Natural killer cell (primary cell): ENCODE data around the gene FGFRL1. TPM values are rescaled to one million over a fixed set of nuclear protein-coding genes. Genes with fewer than 3 reads are reported as not detected.

ENCODE experiments used
- ATAC-seq, 3 donors: fragments of 150-1000 bp in 2 of 3; fragments of 200-7000 bp in 1 of 3; cut with Tn5 transposase; 1 replicate in 1 of 3; 2 replicates in 2 of 3; pipeline ENCODE4 v1.10.0; 2021; ENCODE audit warnings: mild to moderate bottlenecking in 2 of 3, moderate library complexity in 2 of 3
- DNase-seq, 2 donors: peaks; one replicate each; pipeline versions ENCODE4 v3.0.0 to v3.0.0-alpha.2; 2013 to 2021; ENCODE audit warnings: mixed read lengths in 1 of 2
- H3K27ac ChIP-seq: one replicate; pipeline ENCODE4 v1.5.1; 2013; ENCODE audit warnings: mild to moderate bottlenecking, low read length
- H3K27me3 ChIP-seq: one replicate; pipeline ENCODE4 v1.6.1; 2013; ENCODE audit warnings: low read length; ENCODE audit not compliant: control insufficient read depth, insufficient read depth
- H3K36me3 ChIP-seq: one replicate; pipeline ENCODE4 v1.6.1; 2013; ENCODE audit warnings: low read length; ENCODE audit not compliant: control insufficient read depth, insufficient read depth
- H3K4me1 ChIP-seq: one replicate; pipeline ENCODE4 v1.6.1; 2013; ENCODE audit warnings: low read length; ENCODE audit not compliant: control insufficient read depth, insufficient read depth
- H3K4me3 ChIP-seq: one replicate; pipeline ENCODE4 v1.5.1; 2013; ENCODE audit warnings: low read length
- H3K9me3 ChIP-seq: one replicate; pipeline ENCODE4 v1.6.1; 2013; ENCODE audit warnings: low read length; ENCODE audit not compliant: control insufficient read depth, insufficient read depth
- H3K27ac Mint-ChIP-seq, 2 donors: one replicate each; pipeline ENCODE4 v1.8.0; 2022; ENCODE audit warnings: mild to moderate bottlenecking in 2 of 2, mixed read lengths in 2 of 2, moderate library complexity in 1 of 2
- H3K27me3 Mint-ChIP-seq, 2 donors: one replicate each; pipeline ENCODE4 v1.8.0; 2022; ENCODE audit warnings: low read depth in 2 of 2, mixed read lengths in 2 of 2
- H3K36me3 Mint-ChIP-seq: one replicate; pipeline ENCODE4 v1.8.0; 2022; ENCODE audit warnings: mixed read lengths
- H3K4me1 Mint-ChIP-seq, 2 donors: one replicate each; pipeline ENCODE4 v1.8.0; 2022; ENCODE audit warnings: mixed read lengths in 2 of 2
- H3K4me3 Mint-ChIP-seq: one replicate; pipeline ENCODE4 v1.8.0; 2022; ENCODE audit warnings: mild to moderate bottlenecking, moderate library complexity, mixed read lengths
- H3K9me3 Mint-ChIP-seq, 2 donors: one replicate each; pipeline ENCODE4 v1.8.0; 2022; ENCODE audit warnings: mixed read lengths in 2 of 2
- WGBS: methylation state at CpG from one replicate; pipeline ENCODE4 v1.1.7; 2013; ENCODE audit warnings: missing lambda C conversion rate; ENCODE audit not compliant: insufficient coverage; 5-methylcytosine and 5-hydroxymethylcytosine counted together
- intact Hi-C: fragments of 100-400 bp; cut with micrococcal nuclease; formaldehyde crosslinking; loops from one replicate; pipeline ENCODE4 v1.14.2; 2022
- total RNA-seq, 4 donors: library from RNA; stranded (reverse); fragments of 120-200 nt in 1 of 4; gene quantifications; one replicate each; pipeline versions ENCODE4 v1.2.3 to v1.2.4, GENCODE V29; 2013 to 2022
- TF ChIP-seq, protein P1 (sequence below): fragments of 200-600 bp; IDR thresholded peaks from one replicate; pipeline ENCODE4 v1.8.0; 2022; ENCODE audit warnings: antibody characterized with exemption

Gene FGFRL1
- total RNA-seq, 3 donors from 2014 or later (not counting 1 experiment from before 2014, with no cell fraction given): 28.0 to 39.8 (median 32.5) TPM

- peak overlapping the region; percentile 92 for H3K4me3 Mint-ChIP-seq
- ATAC-seq (peak; percentile 67 to 86 (median 68)), DNase-seq (peak; percentile 71 to 81)
- no peaks in the 10 kb centered on the region for H3K9me3 Mint-ChIP-seq
- peaks cover 16 to 25% of the 10 kb centered on the region in 2 donors for H3K27me3 Mint-ChIP-seq
- H3K4me1 ChIP-seq: peaks cover 30% of the 10 kb centered on the region
- H3K4me3 ChIP-seq: peak overlapping the region; percentile 70
- no peaks in the 10 kb centered on the region for H3K9me3 ChIP-seq
- no peaks in the 10 kb centered on the region for H3K36me3 Mint-ChIP-seq
- peak overlapping the region; percentile 84 to 96 for H3K27ac Mint-ChIP-seq
- no peaks in the 10 kb centered on the region for H3K36me3 ChIP-seq
- intact Hi-C loops: loop anchor here (5.0 to 10.0 kb wide), 2 partner anchors 37 to 345 kb away; partner anchors contain the start of gene DGKQ
- WGBS: under 1% methylated on average over 107 of the region's 109 CpGs
- TF ChIP-seq, protein P1, sequence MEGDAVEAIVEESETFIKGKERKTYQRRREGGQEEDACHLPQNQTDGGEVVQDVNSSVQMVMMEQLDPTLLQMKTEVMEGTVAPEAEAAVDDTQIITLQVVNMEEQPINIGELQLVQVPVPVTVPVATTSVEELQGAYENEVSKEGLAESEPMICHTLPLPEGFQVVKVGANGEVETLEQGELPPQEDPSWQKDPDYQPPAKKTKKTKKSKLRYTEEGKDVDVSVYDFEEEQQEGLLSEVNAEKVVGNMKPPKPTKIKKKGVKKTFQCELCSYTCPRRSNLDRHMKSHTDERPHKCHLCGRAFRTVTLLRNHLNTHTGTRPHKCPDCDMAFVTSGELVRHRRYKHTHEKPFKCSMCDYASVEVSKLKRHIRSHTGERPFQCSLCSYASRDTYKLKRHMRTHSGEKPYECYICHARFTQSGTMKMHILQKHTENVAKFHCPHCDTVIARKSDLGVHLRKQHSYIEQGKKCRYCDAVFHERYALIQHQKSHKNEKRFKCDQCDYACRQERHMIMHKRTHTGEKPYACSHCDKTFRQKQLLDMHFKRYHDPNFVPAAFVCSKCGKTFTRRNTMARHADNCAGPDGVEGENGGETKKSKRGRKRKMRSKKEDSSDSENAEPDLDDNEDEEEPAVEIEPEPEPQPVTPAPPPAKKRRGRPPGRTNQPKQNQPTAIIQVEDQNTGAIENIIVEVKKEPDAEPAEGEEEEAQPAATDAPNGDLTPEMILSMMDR: peak; percentile 18
- peaks cover under 1% of the 10 kb centered on the region for H3K27me3 ChIP-seq
- H3K4me1 Mint-ChIP-seq: peaks cover 7 to 15% of the 10 kb centered on the region in 2 donors
- H3K27ac ChIP-seq: peak overlapping the region; percentile 78
Observed at GRCh38 chr4:1009542-1010394, 1.7 kb upstream of the FGFRL1 start.

- H3K36me3 Mint-ChIP-seq: no peaks in the 10 kb centered on the region
- no peaks in the 10 kb centered on the region for H3K27me3 ChIP-seq
- WGBS: 2% methylated on average over 36 of the region's 36 CpGs
- DNase-seq (peak; percentile 67 to 84), ATAC-seq (peak; percentile 38 to 71 (median 48))
- peak overlapping the region; percentile 78 for H3K27ac ChIP-seq
- H3K9me3 Mint-ChIP-seq: no peaks in the 10 kb centered on the region
- peaks cover 30% of the 10 kb centered on the region for H3K4me1 ChIP-seq
- H3K4me3 ChIP-seq: peak overlapping the region; percentile 70
- H3K27me3 Mint-ChIP-seq: peaks cover 16 to 25% of the 10 kb centered on the region in 2 donors
- no peaks in the 10 kb centered on the region for H3K9me3 ChIP-seq
- peak overlapping the region; percentile 92 for H3K4me3 Mint-ChIP-seq
- H3K36me3 ChIP-seq: no peaks in the 10 kb centered on the region
- peak overlapping the region; percentile 84 to 96 for H3K27ac Mint-ChIP-seq
- intact Hi-C loops: loop anchor here (5.0 kb wide), 1 partner anchor 38 kb away; the partner anchor contains the start of gene DGKQ
- H3K4me1 Mint-ChIP-seq: peaks cover 7 to 15% of the 10 kb centered on the region in 2 donors
- TF ChIP-seq, protein P1: no peak
Observed at GRCh38 chr4:1010395-1011021, 918 bp upstream of the FGFRL1 start.

GRCh38 chr4:1011666-1012033 is 224 bp downstream of the FGFRL1 start:
- Histone ChIP-seq H3K27me3 (no peaks in the 10 kb centered on the region), H3K27ac (no peak overlapping the region), H3K36me3 (no peaks in the 10 kb centered on the region), H3K4me1 (peaks cover 30% of the 10 kb centered on the region), H3K9me3 (no peaks in the 10 kb centered on the region), H3K4me3 (no peak overlapping the region)
- no peaks in the 10 kb centered on the region for H3K9me3 Mint-ChIP-seq
- intact Hi-C loops: loop anchor here (5.0 kb wide), 1 partner anchor 39 kb away; the partner anchor contains the start of gene DGKQ
- H3K27ac Mint-ChIP-seq: no peak overlapping the region
- no peak for ATAC-seq
- peaks cover 16 to 19% of the 10 kb centered on the region in 2 donors for H3K27me3 Mint-ChIP-seq
- H3K4me1 Mint-ChIP-seq: peaks cover 7 to 15% of the 10 kb centered on the region in 2 donors
- no peak overlapping the region for H3K4me3 Mint-ChIP-seq
- TF ChIP-seq, protein P1: no peak
- under 1% methylated on average over 59 of the region's 69 CpGs for WGBS
- H3K36me3 Mint-ChIP-seq: no peaks in the 10 kb centered on the region
- no peak for DNase-seq
